SKM-1 treated with dmso at 0.1 percent for 144 hours (cell line): ENCODE data around the gene SDF2L1.
"Not testable (repeated sequence)": the region's sequence is repeated elsewhere in the genome, so short reads cannot be mapped to it uniquely, and the experiment has no call there.

ENCODE experiments used
- DNase-seq: peaks from one replicate; lab custom pipeline; 2025; ENCODE audit not compliant: unreplicated experiment; lab: John Stamatoyannopoulos, UW

Gene SDF2L1

GRCh38 chr22:21659864-21660525, 17.9 kb downstream of the SDF2L1 start:
- no peak for DNase-seq

DNA sequence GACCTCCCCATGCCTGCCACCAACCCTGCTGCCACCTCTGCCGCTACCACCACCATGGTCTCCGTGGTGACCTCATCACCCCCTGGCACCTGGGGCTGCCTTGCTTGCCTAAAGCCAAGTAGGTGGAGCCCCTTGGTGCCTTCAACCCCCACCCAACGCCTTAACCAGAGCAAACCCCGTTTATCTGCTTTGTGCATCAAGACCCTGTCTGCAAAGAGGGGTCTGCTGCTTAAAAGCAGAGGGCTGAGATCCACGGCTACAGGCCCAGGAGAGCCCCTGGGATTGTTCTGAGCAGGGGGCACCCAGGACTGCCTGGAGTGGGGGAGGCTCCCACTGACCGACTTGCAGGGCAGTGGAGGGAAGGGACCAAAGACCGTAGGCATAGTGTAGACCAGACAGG, 18.8 kb downstream of the SDF2L1 start:
- no peak for DNase-seq

DNA sequence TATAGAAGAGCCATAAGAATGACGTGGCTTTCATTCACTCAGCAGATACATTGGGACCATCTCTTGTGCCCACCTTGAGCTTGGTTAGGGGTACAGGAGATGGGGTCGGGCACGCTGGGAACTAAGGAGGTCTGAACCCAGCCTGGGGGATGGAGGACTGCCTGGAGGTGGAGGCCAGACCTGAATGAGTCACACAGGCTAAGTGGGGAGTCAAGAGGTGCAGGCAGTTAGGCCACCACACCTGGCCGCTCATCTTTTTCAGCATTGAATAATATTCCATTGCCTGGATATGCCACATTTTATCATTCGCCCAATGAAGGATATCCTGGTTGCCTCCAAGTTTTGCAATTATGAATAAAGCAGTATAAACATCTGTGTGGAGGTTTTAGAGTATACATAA, 19.9 kb downstream of the SDF2L1 start:
- DNase-seq, result no peak

- DNase-seq, result no peak
Observed at GRCh38 chr22:21663738-21664137, 21.6 kb downstream of the SDF2L1 start.

- no peak for DNase-seq
Observed at GRCh38 chr22:21665047-21665851, 23.1 kb downstream of the SDF2L1 start.

DNA sequence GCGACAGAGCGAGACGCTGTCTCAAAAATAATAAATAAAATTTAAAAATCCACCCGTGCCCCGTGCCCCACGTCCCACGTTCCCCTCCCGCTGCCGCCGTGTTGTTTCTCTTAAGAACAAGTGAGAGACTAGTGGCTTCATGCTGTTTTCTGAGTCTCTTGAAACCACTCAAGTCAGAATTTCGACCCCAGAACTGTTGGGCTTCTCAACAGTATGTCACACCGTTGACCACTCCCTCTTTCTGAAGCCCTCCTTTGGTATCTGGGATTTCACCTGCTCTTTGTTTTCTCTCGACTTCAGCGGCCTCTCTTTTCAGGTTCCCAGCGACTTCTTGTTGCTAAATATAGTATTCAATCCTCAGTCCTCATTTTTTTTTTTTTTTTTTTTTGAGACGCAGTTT, 24.7 kb downstream of the SDF2L1 start:
- no peak for DNase-seq

- no peak for DNase-seq
Observed at GRCh38 chr22:21669026-21669425, 26.9 kb downstream of the SDF2L1 start.

DNA sequence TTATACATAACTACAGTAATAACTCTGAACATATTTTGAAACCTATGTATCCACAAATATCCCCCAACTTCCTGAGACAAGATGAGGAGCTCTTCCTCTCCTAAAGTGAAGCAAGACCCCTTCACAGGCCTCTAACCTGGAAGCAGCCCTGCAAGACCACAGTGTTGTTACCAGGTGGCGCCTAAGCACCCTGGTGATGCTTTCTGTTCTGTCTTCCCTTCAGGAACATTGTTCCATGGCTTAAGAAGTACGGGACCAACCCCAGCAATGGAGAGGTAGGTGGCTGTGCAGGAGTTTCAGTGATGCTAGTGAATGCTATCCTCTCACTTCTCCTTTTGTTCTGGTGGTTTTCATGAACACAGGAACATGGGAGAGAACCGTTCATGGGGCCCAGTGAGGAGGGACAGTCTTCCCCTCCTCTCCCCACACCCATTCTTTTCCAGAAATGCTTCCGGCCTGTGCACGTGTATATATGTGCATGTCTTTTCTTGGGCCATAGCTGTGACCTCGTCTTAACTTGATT, 30.1 kb downstream of the SDF2L1 start:
- no peak for DNase-seq

- no peak for DNase-seq
Observed at GRCh38 chr22:21673534-21674321, 31.6 kb downstream of the SDF2L1 start.

- no peak for DNase-seq
Observed at GRCh38 chr22:21674638-21675245, 32.6 kb downstream of the SDF2L1 start.

GRCh38 chr22:21677606-21678443, 35.7 kb downstream of the SDF2L1 start:
- DNase-seq, result no peak

DNA sequence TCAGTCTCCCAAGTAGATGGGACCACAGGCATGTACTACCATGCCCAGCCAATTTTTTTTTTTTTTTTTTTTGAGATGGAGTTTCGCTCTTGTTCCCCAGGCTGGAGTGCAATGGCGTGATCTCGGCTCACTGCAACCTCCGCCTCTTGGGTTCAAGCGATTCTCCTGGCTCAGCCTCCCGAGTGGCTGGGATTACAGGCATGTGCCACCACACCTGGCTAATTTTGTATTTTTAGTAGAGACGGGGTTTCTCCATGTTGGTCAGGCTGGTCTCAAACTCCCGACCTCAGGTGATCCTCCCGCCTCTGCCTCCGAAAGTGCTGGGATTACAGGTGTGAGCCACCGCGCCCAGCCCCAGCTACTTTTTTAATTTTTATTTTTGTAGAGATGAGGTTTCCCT, 36.7 kb downstream of the SDF2L1 start:
- DNase-seq, result not testable (repeated sequence)

GRCh38 chr22:21679383-21679782, 37.3 kb downstream of the SDF2L1 start:
- no peak for DNase-seq

- DNase-seq, result no peak
Observed at GRCh38 chr22:21680830-21681565, 38.9 kb downstream of the SDF2L1 start.

DNA sequence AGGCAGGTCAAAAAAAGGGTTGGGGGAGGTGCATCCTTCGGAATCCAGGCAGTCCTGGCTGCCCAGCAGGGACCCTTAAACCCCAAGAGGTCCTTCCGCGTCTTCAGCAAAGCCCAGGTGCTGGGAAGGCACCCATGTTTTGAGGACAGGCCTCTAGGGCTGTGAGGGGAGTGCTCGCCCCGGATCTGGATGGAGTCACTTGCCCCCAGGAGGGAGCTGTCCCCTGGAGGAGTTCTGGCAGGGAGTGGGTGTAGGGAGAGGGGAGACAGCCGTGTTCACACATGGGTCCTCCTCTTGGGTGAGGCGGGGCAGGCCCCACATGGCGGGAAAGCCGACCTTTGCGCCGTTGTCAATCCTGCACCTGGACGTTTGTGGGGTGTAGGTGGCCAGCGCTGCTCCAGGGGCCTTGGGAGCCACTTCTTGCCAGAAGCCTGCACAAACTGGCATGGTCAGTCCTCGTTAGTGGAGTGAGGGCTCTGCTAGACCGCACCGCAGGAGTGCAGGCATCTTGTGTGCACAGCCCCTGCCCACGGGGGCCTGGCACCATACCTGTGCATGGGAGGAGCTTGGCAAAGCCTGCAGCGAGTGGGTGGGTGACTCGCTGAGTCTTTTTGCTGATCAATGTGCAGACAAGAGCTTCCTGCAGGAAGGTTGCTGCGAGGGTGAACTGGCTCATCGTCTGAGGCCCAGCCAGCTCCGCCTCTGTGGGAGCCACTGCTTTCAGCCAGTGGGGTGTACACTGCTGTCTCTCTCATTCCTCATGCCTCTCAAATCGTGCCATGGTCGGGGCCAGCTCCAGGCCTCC, 39.7 kb downstream of the SDF2L1 start:
- DNase-seq, result no peak

DNA sequence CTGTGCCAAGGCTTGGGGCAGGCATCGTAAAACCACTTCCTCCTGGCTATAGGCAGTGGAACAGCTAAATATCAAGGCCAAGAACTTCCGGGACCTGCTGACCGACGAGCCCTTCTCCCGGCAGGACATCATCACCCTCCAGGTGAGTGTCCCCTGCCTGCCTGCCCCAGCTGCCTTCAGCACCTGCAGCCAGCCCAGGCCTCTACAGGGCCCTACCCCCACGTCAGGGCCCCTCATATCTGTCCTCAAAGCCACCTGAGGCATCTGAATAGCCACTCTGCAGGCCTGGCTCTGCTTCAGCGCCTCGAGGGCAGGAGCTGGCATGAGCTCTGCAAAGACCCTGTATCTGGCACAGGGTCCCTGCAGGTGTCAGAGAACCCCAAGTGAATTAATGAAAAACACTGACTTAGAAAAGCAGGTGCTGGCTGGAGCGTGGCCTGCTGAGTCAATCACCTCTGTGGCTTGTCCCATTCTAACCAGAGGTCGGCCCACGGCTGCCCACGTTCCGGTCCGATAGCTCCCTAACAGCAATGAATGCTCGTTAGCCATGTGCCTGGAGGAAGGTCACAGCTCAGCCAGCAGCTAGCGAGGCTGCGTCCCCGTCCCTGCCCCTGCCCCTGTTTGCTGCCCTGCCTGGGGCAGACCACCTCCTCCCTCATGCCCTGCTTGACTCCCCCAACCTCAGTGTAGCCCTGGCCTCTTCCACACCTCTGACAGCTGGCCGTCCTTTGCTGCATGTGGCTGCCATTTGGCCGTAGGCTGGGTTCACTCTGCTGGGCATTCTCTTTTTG, 40.5 kb downstream of the SDF2L1 start:
- no peak for DNase-seq

- no peak for DNase-seq
Observed at GRCh38 chr22:21683401-21683811, 41.3 kb downstream of the SDF2L1 start.
